ENCODE measurements around the gene ATP6V1G2. TPM values are rescaled to one million over a fixed set of nuclear protein-coding genes. Genes with fewer than 3 reads are reported as not detected.

Gene ATP6V1G2
- total RNA-seq, 2 experiments from 2014 or later: 3.8 to 14.1 TPM

DNA sequence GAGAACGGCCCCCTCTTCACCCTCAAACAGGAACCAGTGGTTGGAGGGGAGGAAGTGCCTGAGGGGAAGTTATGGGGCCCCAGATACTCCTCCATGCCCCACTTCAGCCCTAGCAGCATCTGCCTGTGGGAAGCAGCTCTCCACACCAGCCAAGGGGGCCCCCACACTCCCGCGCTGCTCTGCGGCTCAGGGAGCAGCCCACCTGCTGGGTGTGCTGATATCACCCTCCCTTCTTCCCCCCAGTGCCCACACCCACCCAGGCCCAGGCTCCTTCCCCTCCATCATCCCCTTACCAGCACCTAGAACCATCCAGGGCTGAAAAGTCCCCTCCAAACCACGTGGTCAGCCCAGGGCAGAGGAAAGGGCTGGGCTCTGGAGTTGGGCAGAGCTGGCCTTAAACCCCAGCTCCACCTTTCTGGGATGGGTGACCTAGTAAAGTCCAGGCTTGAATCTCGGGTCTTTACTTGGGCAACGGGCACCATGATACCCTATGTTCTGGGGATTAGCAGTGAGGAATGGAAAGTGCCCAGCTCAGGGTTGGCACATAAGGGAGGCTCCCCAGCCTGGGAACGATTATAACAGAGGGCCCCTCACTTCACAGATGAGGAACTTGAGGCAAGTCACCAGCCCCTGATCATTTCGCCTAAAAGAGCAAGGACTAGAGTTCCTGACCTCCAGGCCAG is 40.3 kb upstream of the ATP6V1G2 start:
- BruUV-seq (replicated peaks): no TSS peak
- Histone ChIP-seq H3K4me1 (ENCODE audit: insufficient read depth, low read length, poor library complexity, severe bottlenecking) (peaks cover 67% of the 10 kb centered on the region), H3K4me2 (ENCODE audit: low read length) (peak overlapping the region; percentile 64), H3K9me3 (ENCODE audit: low read length) (no peaks in the 10 kb centered on the region), H2AFZ (ENCODE audit: low read length) (peak overlapping the region; percentile 45), H3K9me2 (ENCODE audit: insufficient read depth, low read length) (no peaks in the 10 kb centered on the region), H3K79me2 (ENCODE audit: insufficient read depth, low read depth, low read length) (peaks cover 3% of the 10 kb centered on the region; the same call in 1 of the 2 replicates), H3K27ac (ENCODE audit: low read depth, low read length, poor library complexity, severe bottlenecking) (peak overlapping the region; percentile 64), H4K20me1 (ENCODE audit: insufficient read depth, low read length) (no peaks in the 10 kb centered on the region), H3K4me3 (ENCODE audit: low read depth, low read length, poor library complexity, severe bottlenecking) (peak overlapping the region; percentile 4), H3K36me3 (ENCODE audit: insufficient read depth, low read length) (no peaks in the 10 kb centered on the region)
- DNase-seq (ENCODE audit: low spot score): peak; percentile 57
- ChIA-PET CTCF (ENCODE audit: unreplicated experiment) (interaction anchor here (0.9 to 1.7 kb wide), 3 partner anchors 11 to 35 kb away, joined by 3 to 5 read pairs (median 3); partner anchors contain the start of genes AIF1 and TNF), POLR2A (interaction anchor here (0.5 to 3.4 kb wide), 5 partner anchors 11 to 241 kb away, joined by 3 to 19 read pairs (median 4); partner anchors contain the start of genes HSPA1B and LTA)
- TF ChIP-seq EZH2phosphoT487 (IDR thresholded peaks at IDR 0.05; ENCODE audit: borderline replicate concordance, low read depth, low read length): no peak
- TF ChIP-seq, protein P1, sequence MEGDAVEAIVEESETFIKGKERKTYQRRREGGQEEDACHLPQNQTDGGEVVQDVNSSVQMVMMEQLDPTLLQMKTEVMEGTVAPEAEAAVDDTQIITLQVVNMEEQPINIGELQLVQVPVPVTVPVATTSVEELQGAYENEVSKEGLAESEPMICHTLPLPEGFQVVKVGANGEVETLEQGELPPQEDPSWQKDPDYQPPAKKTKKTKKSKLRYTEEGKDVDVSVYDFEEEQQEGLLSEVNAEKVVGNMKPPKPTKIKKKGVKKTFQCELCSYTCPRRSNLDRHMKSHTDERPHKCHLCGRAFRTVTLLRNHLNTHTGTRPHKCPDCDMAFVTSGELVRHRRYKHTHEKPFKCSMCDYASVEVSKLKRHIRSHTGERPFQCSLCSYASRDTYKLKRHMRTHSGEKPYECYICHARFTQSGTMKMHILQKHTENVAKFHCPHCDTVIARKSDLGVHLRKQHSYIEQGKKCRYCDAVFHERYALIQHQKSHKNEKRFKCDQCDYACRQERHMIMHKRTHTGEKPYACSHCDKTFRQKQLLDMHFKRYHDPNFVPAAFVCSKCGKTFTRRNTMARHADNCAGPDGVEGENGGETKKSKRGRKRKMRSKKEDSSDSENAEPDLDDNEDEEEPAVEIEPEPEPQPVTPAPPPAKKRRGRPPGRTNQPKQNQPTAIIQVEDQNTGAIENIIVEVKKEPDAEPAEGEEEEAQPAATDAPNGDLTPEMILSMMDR (conservative IDR thresholded peaks at IDR 0.05; ENCODE audit: low read length): no peak
- intact Hi-C loops (cut with micrococcal nuclease; ENCODE audit: unreplicated experiment): loop anchor here (10.0 kb wide), 1 partner anchor 182 kb away; the partner anchor contains the start of gene MICA

DNA sequence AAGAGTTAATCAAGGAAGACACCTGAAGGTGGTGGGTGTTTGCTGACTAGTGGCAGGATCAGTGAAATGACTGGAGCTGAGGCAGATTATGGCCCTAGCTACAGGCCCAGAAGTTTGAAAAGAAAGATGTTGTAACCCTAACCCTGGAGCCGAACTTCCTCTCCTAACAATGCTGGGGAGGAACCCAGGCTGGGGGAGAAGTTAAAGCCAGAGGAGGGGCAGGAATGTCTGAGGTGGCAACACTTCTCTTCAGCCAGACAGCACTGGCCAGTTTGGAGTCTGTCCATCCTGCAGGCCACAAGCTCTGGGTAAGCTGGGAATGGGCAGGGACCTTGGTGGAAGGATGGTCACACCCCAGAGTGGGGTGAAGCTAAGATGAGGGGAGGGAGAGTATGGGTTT is 39.6 kb upstream of the ATP6V1G2 start, which contains the start of gene LST1:
Gene LST1 (plus strand): TSS at position 270 of the 400 bp plus-strand sequence. CDS start 1,023 bp downstream, outside the sequence.
- ChIA-PET POLR2A (interaction anchor here (0.8 to 3.4 kb wide), 4 partner anchors 12 to 39 kb away, joined by 3 to 19 read pairs (median 4); partner anchors contain the start of genes LTA and NFKBIL1), CTCF (ENCODE audit: unreplicated experiment) (interaction anchor here (1.2 to 1.7 kb wide), 2 partner anchors 10 to 14 kb away, joined by 3 to 5 read pairs; partner anchors contain the start of genes LTA and TNF)
- TF ChIP-seq, protein P1 (conservative IDR thresholded peaks at IDR 0.05; ENCODE audit: low read length): no peak
- TF ChIP-seq EZH2phosphoT487 (IDR thresholded peaks at IDR 0.05; ENCODE audit: borderline replicate concordance, low read depth, low read length): no peak
- H3K79me2 ChIP-seq (ENCODE audit: insufficient read depth, low read depth, low read length): peaks cover 11% of the 10 kb centered on the region; the same call in 1 of the 2 replicates
- H3K4me2 ChIP-seq (ENCODE audit: low read length): peak within 1 kb of the TSS; percentile 64
- no peak for DNase-seq (ENCODE audit: low spot score)
- H3K4me1 ChIP-seq (ENCODE audit: insufficient read depth, low read length, poor library complexity, severe bottlenecking): peaks cover 67% of the 10 kb centered on the region
- peak within 1 kb of the TSS; percentile 45 for H2AFZ ChIP-seq (ENCODE audit: low read length)
- intact Hi-C loops (cut with micrococcal nuclease; ENCODE audit: unreplicated experiment): loop anchor here (10.0 kb wide), 1 partner anchor 181 kb away; the partner anchor contains the start of gene MICA
- BruUV-seq (replicated peaks): no TSS peak
- H3K9me2 ChIP-seq (ENCODE audit: insufficient read depth, low read length): no peaks in the 10 kb centered on the region
- H3K9me3 ChIP-seq (ENCODE audit: low read length): no peaks in the 10 kb centered on the region
- H4K20me1 ChIP-seq (ENCODE audit: insufficient read depth, low read length): no peaks in the 10 kb centered on the region
- H3K36me3 ChIP-seq (ENCODE audit: insufficient read depth, low read length): no peaks in the 10 kb centered on the region
- peak within 1 kb of the TSS; percentile 4 for H3K4me3 ChIP-seq (ENCODE audit: low read depth, low read length, poor library complexity, severe bottlenecking)
- peak within 1 kb of the TSS; percentile 64 for H3K27ac ChIP-seq (ENCODE audit: low read depth, low read length, poor library complexity, severe bottlenecking)

Measured in OCI-LY7 (cell line).